KG1 (cell line): ENCODE results near the gene ADGRD1.

ENCODE experiments used
- DNase-seq: peaks from one replicate; lab custom pipeline; 2025; lab: John Stamatoyannopoulos, UW

Gene ADGRD1

DNA sequence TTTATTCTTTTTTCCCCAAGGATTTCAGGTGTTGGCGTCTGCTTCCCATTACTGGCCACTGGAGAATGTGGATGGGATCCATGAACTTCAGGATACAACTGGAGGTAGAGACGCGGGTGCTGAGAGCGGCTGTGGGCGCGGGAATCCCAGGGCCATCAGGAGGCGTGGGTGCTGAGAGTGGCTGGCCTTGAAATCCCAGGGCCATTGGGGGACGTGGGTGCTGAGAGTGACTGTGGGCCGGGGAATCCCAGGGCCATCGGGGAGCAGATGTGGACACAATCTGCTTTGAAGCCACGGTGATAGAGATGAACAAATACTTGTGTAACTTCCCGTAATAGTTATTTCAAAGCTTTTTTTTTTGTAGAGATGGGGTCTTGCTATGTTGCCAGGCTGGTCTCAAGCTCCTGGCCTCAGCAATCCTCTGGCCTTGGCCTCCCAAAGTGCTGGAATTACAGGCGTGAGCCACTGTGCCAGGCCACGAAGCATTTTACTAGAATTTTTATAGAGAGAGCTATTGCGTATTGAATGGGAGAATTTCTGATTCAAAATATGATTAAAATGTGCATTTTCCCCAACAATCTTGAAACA, 12.8 kb downstream of the ADGRD1 start:
- DNase-seq: no peak

DNA sequence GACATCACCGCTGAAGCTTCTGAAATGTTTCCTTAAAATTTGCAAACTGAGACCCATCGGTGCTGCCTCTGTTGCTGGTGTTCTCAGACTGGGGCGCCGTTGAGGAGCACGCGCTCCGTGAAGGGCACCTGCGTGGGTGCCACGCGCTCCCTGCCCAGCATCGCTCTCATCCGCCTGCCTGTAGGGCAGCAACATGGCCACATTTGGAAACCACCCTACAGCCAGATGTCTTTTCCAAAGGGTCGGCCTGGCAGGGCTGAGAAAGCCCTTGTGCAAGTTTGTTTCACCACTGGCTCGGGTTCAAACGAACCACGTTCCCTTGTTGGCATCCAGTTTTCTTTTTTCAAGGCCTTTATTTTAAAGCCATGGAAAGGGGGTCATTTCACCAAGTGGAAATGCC, 13.9 kb downstream of the ADGRD1 start:
- no peak for DNase-seq

DNA sequence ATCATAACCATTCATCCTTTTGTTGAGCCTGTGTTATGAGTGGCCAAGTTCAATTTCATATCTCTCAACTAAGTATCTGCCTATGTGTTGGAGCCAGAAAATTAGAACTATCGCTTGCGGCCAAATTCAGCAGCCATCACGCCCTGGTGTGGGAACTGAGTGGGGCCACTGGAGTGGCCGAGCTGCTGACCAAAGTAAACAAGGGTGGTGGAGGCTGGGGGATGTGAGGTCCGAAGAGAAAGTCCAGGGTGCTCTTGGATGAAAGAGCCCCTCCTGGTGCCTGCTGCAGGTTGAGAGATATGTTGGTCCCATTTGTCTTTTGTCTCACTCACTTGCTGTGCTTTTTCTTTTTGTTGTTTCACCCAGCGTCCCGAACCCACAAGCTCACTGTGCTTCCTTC, 14.9 kb downstream of the ADGRD1 start:
- DNase-seq: no peak

DNA sequence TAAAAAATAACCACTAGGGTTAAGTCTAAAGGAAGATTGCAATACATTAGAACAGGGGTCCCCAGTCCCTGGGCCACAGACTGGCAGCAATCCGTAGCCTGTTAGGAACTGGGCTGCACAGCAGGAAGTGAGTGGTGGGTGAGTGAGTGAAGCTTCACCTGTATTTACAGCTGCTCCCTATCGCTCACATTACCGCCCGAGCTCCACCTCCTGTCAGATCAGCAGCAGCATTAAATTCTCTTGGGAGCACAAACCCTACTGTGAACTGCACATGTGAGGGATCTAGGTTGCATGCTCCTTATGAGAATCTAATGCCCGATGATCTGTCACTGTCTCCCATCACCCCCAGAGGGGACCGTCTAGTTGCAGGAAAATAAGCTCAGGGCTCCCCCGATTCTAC, 15.5 kb downstream of the ADGRD1 start:
- no peak for DNase-seq

DNA sequence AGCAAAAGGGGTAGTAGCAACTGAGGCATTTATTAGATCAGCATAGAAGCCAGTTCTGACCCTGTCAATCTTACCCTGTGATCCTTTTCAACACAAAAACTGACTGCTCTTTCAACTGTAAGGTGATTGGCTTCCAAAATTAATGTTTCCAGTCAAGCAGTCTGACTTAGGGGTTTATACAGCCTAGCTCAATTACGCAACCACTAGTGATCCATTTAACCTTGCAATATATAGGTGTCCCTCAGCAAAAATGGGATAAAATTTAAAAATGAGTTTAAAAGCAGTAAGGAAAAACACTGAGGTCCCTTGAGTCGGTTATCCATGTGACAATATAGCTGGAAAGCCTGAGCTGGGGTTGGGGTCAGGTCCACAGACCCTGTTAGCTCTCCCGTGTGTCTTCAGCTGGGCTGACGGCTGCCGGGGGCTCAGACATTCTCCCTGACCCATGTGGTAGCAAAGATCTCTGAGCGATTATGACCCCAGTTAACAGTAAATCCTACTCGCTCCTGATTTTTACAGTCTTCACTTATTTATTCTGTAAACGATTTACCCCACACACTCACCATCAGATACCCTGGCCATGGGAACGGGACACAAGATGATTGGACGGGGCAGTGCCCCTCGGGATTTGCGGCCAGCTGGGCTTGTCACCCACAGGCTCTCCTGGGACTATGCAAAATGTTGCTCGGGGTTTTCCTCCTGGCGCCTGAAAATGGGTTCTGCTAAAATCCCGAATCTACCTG, 16.6 kb downstream of the ADGRD1 start:
- DNase-seq: no peak

DNA sequence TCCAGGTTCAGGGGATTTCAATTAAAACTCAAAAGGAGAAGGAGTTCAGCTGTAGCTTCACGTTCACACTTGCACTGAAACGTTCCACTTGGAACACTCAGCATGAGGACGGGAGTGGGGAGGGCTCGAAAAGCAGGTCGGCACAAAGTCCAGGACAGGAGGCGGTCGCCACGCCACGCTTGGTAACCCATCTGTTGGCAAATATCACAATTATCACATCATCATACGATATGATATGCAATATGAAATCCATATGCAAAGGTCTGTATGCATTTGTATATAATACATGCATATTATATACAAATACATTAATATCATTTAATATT, 17.2 kb downstream of the ADGRD1 start:
- DNase-seq: no peak

DNA sequence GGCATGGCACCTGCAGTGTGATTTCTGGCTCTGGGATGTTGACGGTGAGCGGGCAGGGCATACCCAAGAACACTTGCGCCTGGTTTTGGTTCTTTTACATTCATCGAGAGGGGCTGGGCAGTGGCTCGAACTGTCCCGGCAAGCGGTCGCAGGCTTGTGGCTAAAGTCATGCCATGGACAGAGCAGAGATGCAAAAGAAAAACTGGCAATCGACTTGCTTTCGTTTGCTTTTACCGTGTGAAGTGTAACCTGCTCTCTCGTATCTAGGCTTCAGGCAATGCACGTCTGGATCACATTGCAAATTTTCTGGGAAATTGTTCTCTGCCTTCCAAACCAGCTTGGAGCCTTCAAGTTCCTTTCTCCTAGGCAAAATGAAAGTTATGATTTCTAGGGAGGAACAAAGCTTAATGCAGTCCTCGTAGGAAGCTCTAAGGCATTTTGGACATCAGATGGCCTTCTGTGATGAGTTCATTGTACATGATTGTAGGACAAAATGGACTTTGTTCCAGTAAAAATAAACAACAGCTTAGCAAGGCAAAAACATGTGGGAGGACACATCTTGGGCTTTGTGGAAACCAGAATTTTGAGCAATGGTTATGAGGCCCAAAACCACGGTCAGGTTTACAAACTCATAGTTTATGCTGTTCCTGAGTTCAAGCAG, 18.3 kb downstream of the ADGRD1 start:
- DNase-seq: no peak

DNA sequence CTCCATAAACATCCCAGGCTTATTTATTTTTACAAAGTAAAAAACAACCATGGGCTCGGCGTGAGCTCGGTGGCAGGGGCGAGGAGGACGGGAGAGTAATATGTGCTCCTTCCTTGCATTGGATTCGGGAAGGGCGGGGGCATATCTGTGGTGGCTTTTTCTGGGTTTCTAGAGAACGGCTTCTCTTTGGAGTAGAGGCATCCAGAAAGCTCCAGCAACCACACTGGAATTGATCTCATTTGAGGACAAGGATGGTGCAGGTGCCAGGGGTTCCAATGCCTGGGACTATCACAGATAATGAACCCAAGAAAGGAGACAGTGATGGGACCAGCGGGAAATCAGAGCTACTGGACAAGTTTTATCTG, 18.9 kb downstream of the ADGRD1 start:
- no peak for DNase-seq

DNA sequence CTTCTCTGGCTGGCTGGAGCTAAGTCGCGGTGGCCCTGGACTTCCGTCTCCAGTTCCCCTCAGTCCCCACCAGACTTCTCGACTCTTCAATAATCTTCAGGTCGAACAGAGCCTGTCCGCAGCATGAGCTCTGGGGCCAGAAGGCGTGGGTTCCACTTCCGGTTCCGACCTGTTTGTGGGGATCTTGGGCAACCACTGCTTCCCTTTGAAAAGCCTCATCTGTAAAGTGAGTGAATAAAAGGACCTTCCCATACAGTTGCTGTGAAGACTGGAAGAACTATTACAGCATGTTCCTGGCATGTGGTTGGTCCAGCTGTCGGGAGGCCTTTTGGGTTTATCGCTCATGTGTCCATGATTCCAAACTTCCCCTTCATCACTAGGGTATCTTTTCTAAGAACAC, 19.4 kb downstream of the ADGRD1 start:
- DNase-seq: no peak

DNA sequence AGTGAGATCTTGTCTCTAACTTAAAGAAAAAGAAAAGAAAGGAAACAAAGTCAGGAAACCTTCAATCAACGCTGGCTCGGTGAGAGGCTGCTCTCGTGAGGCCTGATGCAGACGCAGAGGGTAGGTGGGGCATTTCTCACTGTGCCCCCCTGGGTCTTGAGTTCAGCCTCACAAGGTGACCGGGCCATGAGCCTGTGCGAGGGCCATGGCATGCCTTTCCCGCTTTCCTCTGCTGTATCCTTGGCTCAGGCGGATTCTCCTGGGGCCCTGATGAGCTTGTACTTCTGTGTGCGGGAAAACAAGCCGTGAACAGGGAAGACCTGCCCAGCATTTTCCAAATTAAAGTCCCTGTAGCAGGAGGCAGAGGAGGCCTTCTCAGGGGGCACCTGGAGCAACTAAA, 20.2 kb downstream of the ADGRD1 start:
- no peak for DNase-seq

DNA sequence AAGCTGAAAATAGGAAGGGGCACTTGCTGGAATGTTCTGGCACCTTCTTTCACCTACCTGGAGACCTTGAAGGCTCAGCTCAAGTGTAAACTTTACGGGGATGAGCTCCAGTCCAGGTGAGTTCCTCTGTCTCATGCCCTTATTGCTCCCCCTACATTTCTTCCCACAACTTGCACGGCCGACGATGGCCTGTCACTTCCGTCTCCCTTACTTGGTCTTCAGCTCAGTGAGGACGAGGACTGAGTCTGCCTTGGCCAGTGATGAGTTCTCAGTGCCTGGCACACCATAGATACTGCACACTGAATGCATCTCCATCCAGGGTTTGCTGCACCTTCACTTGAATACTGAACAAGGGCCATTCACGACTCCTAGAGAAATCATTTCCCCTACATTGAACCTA, 21.4 kb downstream of the ADGRD1 start:
- no peak for DNase-seq

DNA sequence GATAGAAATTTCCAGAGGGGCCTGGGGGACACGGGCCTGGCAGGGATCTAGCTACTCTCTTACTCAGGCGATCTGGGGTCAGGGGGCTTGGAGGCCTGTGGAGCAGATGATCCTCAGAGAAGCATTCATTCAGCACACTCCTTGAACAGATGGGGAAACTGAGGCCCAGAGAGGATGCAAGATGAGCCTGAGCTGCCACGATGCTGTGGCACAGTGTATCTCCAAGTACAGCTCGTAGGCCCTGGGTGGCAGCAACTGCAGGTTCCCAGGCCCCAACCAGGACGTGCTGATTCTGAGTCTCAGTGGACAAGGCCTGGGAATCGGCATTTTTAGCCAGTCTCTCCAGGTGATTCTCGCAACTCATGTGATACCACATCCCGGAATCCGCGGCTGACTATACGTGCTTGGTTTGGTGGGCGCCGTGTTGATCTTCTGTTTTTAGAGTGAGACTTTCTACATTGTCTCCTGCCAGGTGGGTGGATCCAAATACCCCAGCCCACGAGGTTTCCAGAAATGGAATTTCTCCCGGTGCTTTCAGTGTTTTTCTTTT, 22.5 kb downstream of the ADGRD1 start:
- no peak for DNase-seq

DNA sequence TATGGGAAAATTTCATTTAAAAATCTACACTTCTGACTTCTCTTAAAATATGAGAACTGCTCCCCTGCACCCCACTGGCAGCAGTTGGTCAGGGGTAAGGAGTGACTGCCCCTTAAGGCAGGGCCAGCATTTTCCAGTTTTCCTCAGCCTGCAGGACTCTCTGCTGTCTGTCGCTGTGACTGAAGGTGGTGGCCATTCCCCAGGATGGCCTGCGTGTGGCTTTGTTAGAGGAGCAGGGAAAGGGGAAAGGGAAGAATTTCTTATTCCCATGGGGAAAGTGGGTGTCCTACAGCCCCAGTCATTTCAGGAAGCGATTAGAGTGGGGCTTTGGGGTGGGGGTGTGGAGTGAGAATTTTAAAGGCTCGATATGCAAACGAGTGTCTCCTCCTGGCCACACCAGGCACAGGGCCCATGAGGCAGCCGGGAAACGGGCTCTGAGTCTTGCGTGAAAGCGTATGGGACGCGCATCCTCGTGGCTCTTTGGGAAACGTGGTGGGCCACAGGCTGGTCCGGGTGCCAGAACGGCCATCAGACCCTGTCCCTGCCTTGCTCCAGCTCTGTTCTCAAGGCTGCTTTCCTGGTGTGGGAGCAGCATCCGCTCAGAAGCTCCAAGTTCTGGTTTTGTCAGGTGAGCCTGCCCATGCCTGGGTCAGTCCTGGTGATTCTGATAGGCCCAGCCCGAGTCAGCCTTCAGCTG, 23.5 kb downstream of the ADGRD1 start:
- no peak for DNase-seq

DNA sequence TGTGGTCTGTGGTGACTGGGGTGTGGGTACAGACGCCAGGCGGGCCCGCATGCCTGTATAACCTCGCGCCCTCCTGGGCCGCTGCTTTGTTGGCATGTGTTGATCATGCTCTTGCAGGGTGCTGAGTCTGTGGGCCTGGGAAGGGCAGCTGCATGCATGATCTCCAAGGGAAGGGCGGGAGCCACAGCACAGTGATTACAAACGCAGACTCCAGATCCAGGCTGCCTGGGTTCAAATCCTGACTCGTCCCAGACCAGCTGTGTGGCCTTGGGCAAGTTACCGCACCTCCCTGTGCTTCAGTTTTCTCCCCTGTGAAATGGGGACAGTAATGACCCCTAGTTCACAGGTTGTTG, 24.0 kb downstream of the ADGRD1 start:
- no peak for DNase-seq

DNA sequence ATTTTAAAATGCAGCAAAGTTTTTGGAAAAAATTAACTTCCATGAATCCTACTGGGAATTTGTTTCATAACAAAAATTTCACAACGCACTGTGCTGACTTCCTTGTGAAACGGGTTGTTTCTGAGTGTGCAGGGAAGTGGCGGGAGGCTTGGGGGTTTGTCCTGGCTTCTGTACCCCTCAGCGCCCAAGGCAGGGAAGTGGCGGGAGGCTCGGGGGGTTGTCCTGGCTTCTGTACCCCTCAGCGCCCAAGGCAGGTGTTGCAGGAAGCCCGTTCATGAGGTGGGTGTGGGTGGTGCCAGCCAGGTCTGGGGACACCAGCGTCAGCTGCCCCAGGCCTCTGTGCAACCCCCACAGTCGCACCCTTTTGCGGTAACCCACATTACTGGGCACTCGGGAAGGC, 25.1 kb downstream of the ADGRD1 start:
- DNase-seq: no peak

DNA sequence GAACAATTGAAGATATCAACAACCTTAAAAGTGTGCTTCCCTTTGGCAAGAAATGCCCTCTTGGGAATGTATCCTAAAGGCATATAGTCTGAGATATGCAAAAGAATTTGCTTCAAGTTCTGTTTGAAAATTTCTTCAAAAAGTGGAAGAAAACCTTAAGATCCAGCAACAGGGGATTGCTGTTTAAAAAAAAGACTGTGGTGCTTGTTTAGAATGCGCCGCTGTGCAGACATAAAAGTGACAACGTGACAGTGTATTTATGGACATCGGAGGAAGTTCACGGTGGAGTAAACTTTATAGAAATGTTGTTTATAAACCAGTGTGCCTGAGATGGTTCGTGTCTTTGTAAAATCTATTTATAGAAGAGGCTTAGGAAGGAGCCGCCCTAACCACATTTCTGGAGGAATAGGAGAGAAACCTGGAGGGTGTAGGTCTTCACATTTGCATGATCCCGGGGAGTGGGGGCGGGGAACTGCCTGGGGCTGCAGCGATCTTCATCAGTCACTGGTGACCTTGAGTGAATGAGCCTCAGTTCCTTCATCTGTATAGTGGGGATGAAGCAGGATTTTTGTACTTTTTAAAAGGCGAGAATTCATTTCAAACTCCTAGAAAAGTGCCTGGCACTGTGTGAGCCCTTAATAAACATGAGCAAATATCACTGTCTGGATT, 27.5 kb downstream of the ADGRD1 start:
- no peak for DNase-seq

DNA sequence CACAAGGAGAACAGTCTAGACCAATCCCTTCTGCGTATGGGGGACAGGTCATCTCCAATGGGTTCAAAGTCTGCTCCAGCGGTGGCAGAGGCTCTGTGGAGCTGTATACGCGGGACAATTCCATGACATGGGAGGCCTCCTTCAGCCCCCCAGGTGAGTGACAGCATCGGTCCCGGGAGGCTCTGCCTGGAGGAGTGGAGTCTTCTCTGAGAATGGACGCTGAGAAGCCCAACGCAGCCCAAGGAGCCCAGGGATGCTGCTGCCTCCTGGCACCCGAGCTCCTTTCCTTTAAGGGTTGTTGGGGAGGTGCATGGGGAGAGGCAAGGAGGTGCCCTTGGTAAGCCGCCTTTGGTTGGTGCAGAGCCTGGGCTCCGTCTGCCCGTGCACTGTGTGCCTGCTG, 28.2 kb downstream of the ADGRD1 start:
- DNase-seq: no peak

DNA sequence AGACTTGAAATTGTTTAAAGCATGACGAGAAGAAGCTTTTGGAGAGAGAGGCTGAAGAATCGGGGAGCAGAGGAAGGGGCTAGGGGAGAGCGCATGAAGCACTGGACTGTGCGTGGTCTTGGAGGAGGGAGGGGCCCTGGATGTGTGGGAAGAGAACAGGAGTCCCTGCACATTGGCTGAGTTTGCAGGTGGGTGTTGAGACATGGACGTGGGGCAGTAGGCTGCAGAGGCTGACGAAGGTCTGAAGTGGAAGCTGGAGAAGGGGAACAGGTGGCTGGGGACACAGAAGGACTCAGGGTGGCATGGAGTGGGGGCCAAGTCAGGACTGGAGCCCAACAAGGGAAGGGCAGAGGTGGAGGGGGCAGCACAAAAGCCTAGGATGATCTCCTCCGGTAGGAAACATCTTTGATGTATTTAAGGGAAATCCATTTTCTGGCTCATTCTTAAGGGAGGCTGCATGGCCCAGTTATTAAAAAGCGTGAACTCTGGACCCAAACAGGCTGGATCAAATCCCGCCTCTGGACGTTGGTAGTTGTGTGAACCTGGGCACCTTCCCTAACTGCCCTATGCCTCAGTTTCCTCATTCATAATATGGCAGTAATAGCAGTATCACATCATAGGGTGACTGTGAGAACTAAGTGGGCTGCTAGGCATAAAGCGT, 29.0 kb downstream of the ADGRD1 start:
- no peak for DNase-seq

DNA sequence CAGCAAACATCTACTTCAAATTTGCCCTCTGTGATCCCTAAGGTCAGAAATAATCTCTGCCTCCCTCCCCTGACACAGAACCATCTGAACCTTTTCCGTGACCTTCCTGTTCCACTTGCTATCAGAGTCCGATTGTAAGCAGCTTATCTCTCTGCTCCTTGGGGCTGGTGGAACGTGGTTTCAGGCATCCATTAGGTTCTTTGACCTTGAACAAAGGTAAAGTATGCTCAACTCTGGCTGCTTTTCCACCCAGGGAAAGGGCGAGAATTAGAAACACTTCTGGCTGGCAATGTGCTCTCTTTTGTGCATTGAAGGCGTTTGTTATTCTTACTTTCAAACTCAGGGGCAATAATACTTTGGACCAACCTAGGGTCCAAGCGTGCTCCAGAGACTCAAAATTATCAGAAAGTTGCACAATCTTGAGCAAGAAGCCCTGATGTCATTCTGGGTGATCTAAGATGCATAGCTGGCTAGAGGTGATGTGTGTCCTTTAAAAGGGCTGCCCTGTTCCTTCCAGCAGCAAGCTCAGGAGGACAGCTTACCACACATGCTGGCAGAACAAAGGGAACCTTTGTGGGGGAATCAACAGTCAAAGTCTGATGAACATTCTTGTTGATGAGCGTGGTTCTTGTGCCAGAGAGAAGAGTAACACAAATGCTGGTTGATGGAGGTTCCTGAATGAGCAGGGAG, 29.8 kb downstream of the ADGRD1 start:
- no peak for DNase-seq

DNA sequence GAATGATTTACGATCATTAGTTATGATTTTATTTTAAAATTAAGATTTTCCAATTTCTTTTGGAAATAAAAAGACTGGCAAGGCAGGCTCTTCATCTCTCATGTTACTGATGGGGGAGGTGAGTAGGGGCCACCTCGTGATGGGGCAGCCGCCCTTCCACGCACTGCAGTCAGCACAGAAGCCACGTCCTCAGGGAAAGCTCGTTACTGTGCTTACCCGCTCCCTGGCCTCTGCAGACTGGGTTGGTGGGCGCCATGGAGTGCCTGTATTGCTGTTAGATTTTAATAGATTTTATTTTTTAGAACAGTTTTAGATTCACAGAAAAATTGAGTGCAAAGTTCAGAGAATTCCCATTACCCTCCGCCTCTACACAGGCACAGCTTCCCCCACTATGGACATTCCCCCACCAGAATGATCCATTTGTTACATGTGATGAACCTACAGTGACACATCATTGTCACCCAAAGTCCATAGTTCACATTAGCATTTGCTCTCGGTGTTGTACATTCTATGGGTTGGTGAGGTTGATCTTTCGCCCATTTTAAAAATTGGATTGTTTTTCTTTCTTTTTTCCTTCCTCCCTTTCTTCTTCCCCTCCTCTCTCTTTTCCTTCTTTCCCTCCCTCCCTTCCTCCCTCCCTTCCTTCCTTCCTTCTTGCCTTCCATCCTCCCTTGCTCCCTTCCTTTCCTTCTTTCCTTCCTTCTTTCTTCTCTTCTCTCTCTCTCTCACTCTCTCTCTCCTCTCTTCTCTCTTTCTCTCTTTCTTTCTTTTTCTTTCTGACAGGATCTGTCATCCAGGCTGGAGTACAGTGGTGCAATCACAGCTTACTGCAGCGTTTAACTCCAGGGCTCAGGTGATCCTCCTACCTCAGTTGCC, 30.7 kb downstream of the ADGRD1 start:
- DNase-seq: no peak
